IPS DF 6.9 (cell line): ENCODE data around the gene IFNAR2.
"Not testable (repeated sequence)": the region's sequence is repeated elsewhere in the genome, so short reads cannot be mapped to it uniquely, and the experiment has no call there.

Experiments used
- DNase-seq: peaks from one replicate; pipeline ENCODE4 v3.0.0-alpha.2; 2013; ENCODE audit warnings: low read depth, low spot score
- H3K27ac ChIP-seq: one replicate; pipeline ENCODE4 v1.5.1; 2013; ENCODE audit warnings: low read length, control low read depth
- H3K27me3 ChIP-seq: 2 replicates; pipeline ENCODE4 v1.6.1; 2013; ENCODE audit warnings: mild to moderate bottlenecking, low read length; ENCODE audit not compliant: control insufficient read depth, insufficient read depth
- H3K36me3 ChIP-seq: 2 replicates; pipeline ENCODE4 v1.6.1; 2013; ENCODE audit warnings: low read length; ENCODE audit not compliant: control insufficient read depth, insufficient read depth
- H3K4me1 ChIP-seq: 2 replicates; pipeline ENCODE4 v1.6.1; 2013; ENCODE audit warnings: low read length; ENCODE audit not compliant: control insufficient read depth, insufficient read depth
- H3K4me3 ChIP-seq: 2 replicates; pipeline ENCODE4 v1.5.1; 2013; ENCODE audit warnings: mild to moderate bottlenecking, low read length
- H3K9me3 ChIP-seq: 2 replicates; pipeline ENCODE4 v1.6.1; 2013; ENCODE audit warnings: low read length, inconsistent platforms; ENCODE audit not compliant: control insufficient read depth, insufficient read depth
- WGBS: extraction: QIAGEN DNeasy Blood & Tissue Kit; methylation state at CpG from one replicate; pipeline ENCODE4 v1.1.7; 2013; ENCODE audit warnings: mixed read lengths, missing lambda C conversion rate; ENCODE audit not compliant: insufficient read length, insufficient coverage; 5-methylcytosine and 5-hydroxymethylcytosine counted together

The IFNAR2 gene

DNA sequence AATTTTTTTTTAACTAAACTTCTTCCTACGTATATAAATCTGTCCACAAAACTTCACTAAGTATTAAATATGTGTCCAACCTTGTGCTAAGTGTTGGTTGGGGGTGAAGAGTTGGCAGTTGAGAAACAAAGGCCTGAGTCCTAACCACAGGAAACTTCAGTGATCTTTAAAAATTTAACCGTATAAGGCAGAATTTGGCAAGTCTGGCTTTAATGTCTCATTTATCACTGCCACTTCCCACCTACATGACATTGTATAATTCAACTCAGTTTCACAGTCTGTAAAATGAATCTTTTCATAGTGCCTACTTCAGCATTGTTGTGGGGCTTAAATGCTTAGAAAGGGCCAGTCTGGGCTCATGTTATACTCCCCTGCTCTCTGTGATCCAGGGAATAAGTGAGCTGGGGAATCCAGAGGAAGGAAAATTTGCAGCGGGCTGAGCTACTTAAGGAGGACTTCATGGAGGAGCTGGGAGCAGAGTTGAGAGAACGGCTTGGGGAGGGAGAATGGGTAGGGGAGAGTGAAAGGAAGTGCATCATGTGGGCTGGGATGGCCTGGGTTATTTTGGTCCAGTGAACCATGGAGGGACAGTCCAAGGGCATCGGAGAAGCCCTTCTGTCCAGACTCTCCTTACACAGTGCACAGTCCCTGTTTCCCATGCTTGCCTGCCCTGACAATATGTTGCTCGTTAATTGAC is 14.5 kb downstream of the IFNAR2 start:
- WGBS, result 100% methylated on average over 1 of the region's 6 CpGs
- H3K27me3 ChIP-seq, result no peaks in the 10 kb centered on the region
- no peak for DNase-seq
- H3K36me3 ChIP-seq, result peaks cover 10% of the 10 kb centered on the region; the same call in 1 of the 2 replicates
- H3K4me3 ChIP-seq, result no peak overlapping the region
- peaks cover 1% of the 10 kb centered on the region; the same call in 1 of the 2 replicates for H3K9me3 ChIP-seq
- no peak overlapping the region for H3K27ac ChIP-seq
- H3K4me1 ChIP-seq, result no peaks in the 10 kb centered on the region

DNA sequence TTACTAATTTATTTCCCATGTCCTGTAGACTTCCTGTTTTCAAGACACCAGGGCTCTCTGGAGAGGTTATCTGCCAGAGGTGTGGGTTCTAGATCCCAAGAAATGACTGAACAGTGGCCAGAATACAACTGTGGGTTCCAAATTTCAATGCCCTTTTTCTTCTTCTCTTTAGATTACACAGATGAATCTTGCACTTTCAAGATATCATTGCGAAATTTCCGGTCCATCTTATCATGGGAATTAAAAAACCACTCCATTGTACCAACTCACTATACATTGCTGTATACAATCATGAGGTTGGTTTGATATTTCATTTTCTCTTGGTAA is 15.0 kb downstream of the IFNAR2 start:
- H3K27me3 ChIP-seq, result no peaks in the 10 kb centered on the region
- no peak for DNase-seq
- H3K36me3 ChIP-seq, result peaks cover 10% of the 10 kb centered on the region; the same call in 1 of the 2 replicates
- no CpG with 5 or more reads among the region's 2 CpGs for WGBS
- H3K4me3 ChIP-seq, result no peak overlapping the region
- no peak overlapping the region for H3K27ac ChIP-seq
- no peaks in the 10 kb centered on the region for H3K4me1 ChIP-seq
- H3K9me3 ChIP-seq, result no peaks in the 10 kb centered on the region; the same call in 1 of the 2 replicates

DNA sequence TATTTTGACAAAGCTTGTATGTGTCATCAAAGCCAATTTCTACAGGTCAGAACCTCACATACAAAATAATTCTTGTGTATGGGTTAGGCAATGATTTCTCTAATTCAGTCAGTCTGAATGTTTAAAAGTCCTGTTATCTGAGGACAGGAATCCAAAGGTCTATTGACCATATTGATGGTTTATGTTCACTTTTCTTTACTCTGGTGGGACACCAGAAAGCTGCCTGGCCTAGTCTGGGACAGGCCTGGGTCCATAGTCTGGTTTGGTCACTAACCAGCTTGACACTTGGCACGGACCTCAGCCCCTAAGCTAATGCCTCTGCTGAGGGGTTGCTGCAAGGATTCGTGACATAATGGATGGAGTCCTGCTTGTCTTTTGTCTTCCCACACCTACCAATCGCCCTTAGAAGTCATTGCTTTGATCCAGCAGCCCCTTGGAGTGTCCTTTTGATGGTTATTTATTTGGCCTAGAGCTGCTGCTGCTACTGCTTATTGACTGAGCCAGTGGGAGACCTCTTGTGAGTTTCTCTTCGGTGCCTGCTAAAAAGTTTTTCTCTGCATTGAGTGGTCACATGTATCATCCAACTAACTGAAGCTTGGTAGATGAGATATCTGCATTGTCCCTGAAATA is 15.7 kb downstream of the IFNAR2 start:
- WGBS, result no CpG with 5 or more reads among the region's 4 CpGs
- Histone ChIP-seq H3K36me3 (peaks cover 10% of the 10 kb centered on the region; the same call in 1 of the 2 replicates), H3K27me3 (no peaks in the 10 kb centered on the region), H3K4me3 (no peak overlapping the region), H3K9me3 (no peaks in the 10 kb centered on the region), H3K27ac (no peak overlapping the region), H3K4me1 (no peaks in the 10 kb centered on the region)
- DNase-seq, result no peak

DNA sequence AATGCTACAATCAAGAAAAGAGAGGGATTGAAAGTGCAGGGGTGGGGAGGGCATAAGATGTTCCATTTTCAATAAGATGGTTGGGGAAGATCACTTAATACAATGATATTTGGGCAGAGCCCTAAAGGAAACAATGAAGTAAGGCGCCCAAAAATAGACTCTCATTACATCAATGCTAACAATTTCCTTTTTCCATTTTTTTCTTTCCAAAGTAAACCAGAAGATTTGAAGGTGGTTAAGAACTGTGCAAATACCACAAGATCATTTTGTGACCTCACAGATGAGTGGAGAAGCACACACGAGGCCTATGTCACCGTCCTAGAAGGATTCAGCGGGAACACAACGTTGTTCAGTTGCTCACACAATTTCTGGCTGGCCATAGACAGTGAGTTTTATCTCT is 16.8 kb downstream of the IFNAR2 start:
- Histone ChIP-seq H3K36me3 (peaks cover 10% of the 10 kb centered on the region; the same call in 1 of the 2 replicates), H3K4me1 (no peaks in the 10 kb centered on the region), H3K4me3 (no peak overlapping the region), H3K27ac (no peak overlapping the region), H3K9me3 (no peaks in the 10 kb centered on the region), H3K27me3 (no peaks in the 10 kb centered on the region)
- DNase-seq, result no peak
- no CpG with 5 or more reads among the region's 5 CpGs for WGBS

DNA sequence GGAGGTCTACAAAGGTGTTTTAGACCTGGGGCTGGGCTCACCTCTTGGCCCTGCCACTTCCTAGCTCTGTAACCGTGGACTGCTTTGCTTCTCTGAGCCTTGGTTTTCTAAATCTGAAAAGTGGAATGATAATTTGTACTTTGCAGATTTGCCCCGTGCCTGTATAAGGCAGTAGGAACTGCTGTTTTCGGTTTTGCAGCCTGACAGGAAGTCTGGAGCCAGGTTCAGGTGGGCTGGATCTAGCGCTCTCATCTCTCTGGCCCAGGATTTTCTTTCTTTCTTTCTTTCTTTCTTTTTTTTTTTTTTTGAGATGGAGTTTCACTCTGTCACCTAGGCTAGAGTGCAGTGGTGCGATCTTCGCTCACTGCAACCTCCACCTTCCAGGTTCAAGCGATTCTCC is 17.2 kb downstream of the IFNAR2 start:
- H3K36me3 ChIP-seq, result peaks cover 10% of the 10 kb centered on the region; the same call in 1 of the 2 replicates
- H3K9me3 ChIP-seq, result no peaks in the 10 kb centered on the region
- no peaks in the 10 kb centered on the region for H3K4me1 ChIP-seq
- H3K27ac ChIP-seq, result no peak overlapping the region
- H3K4me3 ChIP-seq, result no peak overlapping the region
- WGBS, result no CpG with 5 or more reads among the region's 7 CpGs
- no peaks in the 10 kb centered on the region for H3K27me3 ChIP-seq
- DNase-seq, result no peak

DNA sequence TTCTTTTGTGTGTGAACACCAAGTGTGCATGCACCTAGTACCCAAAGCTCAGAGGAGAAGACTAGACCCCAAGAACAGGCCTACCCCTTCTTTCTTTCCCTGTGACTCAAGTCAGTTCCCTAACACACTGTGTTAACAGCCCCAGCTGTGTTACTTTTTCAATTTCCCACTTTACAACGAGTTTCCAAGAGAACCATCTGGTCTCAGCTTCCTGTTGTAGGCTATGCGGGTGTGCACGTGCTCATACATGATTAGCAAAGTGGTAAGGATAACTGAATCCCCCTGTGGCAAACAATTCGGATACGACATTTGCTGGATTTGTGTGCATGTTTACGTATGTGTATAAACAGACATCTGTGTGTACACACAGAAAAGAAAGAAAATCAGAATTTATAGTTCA is 17.9 kb downstream of the IFNAR2 start:
- Histone ChIP-seq H3K9me3 (no peaks in the 10 kb centered on the region), H3K27ac (no peak overlapping the region), H3K4me3 (no peak overlapping the region), H3K4me1 (no peaks in the 10 kb centered on the region), H3K27me3 (no peaks in the 10 kb centered on the region), H3K36me3 (peaks cover 10% of the 10 kb centered on the region; the same call in 1 of the 2 replicates)
- no peak for DNase-seq
- WGBS, result no CpG with 5 or more reads among the region's 6 CpGs

DNA sequence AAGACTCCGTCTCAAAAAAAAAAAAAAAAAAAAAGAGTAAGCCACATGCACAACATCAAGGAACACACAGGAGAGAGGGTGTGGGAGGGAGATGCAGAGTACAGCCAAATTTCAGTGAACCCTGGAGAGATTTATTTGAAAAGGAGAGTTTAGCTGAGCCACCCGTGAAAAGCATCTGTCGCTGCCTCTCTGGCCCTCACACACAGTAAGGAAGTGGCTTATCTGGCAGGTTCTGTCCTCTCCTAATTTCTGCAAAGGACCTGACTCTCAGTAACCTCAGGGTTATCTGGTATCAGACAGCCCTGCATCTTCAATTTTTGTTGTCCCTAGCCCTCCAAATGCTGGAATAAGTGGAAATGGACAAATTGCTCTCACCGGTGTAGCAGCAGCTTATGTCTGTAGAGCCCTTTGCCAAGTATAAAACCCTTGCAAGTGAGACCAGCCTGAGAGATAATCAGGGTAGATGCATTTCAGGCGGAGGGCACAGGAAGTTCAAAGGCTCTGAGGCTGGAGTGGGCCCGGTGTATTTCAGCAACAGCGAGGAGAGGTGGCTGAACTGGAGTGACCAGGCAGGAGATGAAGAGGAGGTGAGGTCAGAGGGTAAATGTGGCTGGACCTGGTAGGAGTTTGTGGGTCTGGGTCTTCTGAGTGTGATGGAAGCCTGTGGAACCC is 19.7 kb downstream of the IFNAR2 start:
- WGBS, result no CpG with 5 or more reads among the region's 7 CpGs
- no peaks in the 10 kb centered on the region for H3K27me3 ChIP-seq
- peaks cover 10% of the 10 kb centered on the region; the same call in 1 of the 2 replicates for H3K36me3 ChIP-seq
- no peak overlapping the region for H3K27ac ChIP-seq
- H3K4me3 ChIP-seq, result no peak overlapping the region
- DNase-seq, result no peak
- no peaks in the 10 kb centered on the region for H3K9me3 ChIP-seq
- no peaks in the 10 kb centered on the region for H3K4me1 ChIP-seq

DNA sequence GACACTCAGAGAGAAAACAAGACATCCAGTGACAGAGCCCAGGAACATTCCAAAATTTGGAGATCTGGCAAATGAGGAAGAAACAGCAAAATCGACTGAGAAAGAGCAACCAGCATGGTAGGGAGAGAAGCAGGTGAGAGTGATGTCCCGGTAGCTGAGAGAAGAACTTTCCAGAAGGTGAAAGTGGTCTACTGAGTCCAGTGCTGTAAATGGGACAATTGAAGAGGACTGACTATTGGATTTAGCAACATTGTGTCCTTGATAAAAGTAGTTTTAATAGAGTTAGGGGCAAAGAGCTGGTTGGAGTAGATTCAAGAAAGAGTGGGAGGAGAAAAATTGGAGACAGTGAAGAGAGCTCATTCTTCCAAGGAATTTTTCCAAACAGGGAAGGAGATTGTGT is 21.4 kb downstream of the IFNAR2 start:
- H3K4me1 ChIP-seq, result no peaks in the 10 kb centered on the region
- H3K4me3 ChIP-seq, result no peak overlapping the region
- DNase-seq, result no peak
- H3K9me3 ChIP-seq, result no peaks in the 10 kb centered on the region
- peaks cover 10% of the 10 kb centered on the region; the same call in 1 of the 2 replicates for H3K36me3 ChIP-seq
- no peaks in the 10 kb centered on the region for H3K27me3 ChIP-seq
- no peak overlapping the region for H3K27ac ChIP-seq
- WGBS, result no CpG with 5 or more reads among the region's 2 CpGs

DNA sequence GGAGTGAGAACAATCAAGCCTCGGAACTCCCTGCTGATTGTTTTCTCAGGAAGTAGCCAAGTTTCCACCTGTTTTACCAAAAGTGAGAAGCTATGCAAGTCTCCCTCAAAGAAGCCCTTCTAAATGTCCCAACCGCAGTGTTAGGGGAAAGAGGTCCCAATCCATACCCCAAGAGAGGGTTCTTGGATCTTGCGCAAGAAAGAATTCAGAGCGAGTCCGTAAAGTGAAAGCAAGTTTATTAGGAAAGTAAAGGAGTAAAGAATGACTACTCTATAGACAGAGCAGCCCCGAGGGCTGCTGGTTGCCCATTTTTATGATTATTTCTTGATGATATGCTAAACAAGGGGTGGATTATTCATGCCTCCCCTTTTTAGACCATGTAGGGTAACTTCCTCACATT is 23.6 kb downstream of the IFNAR2 start:
- WGBS, result no CpG with 5 or more reads among the region's 6 CpGs
- H3K4me1 ChIP-seq, H3K27me3 ChIP-seq, H3K36me3 ChIP-seq, H3K9me3 ChIP-seq, DNase-seq, H3K4me3 ChIP-seq, H3K27ac ChIP-seq: not testable (repeated sequence)

DNA sequence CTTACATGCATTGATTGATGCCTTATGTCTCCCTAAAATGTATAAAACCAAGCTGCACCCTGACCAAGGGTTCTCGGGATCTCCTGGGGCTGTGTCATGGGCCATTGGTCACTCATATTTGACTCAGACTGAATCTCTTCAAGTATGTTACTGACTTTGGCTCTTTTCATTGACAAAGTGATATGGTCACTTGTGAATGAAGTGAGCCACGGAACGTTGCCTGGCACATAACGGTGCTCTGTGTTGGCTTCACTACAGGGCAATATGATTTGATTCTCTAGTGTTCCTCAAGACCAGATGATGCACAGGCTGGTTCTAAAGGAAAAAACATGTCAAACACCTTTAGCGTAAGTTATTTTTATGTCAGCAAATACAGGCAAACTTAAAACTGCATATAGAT is 25.0 kb downstream of the IFNAR2 start:
- WGBS, result no CpG with 5 or more reads among the region's 5 CpGs

More for the DNA sequence above, 25.0 kb downstream of the IFNAR2 start:
- H3K27ac ChIP-seq, result no peak overlapping the region
- no peaks in the 10 kb centered on the region for H3K27me3 ChIP-seq
- no peak overlapping the region for H3K4me3 ChIP-seq
- DNase-seq, result no peak
- no peaks in the 10 kb centered on the region; the same call in none of the 2 replicates for H3K36me3 ChIP-seq
- H3K4me1 ChIP-seq, result no peaks in the 10 kb centered on the region
- H3K9me3 ChIP-seq, result no peaks in the 10 kb centered on the region
